SK-MEL-5 (cell line): ENCODE results near the gene COQ10A. TPM values are rescaled to one million over a fixed set of nuclear protein-coding genes. Genes with fewer than 3 reads are reported as not detected.

Experiments used
- DNase-seq: peaks from one replicate; pipeline ENCODE4 v3.0.0-alpha.2; 2016; ENCODE audit warnings: low read depth, low spot score
- in situ Hi-C: cut with HindIII; loops from 2 replicates; pipeline ENCODE4 v1.10.0; 2016; ENCODE audit warnings: low sequenced_read_pairs, high pct_unique_total_duplicates, low pct_unique_long_range_greater_than_20kb
- polyA plus RNA-seq, 2 experiments: library from polyadenylated mRNA; depleted of rRNA; stranded (reverse); fragments of >200 nt; gene quantifications; 2 replicates each; pipeline ENCODE4 v1.2.3, GENCODE V29; 2015
- total RNA-seq: library from RNA; depleted of rRNA; stranded (reverse); fragments of >200 nt; shearing (Covaris generic); gene quantifications from 2 replicates; pipeline ENCODE4 v1.2.3, GENCODE V29; 2014; rRNA removed

Gene COQ10A
- 16.4 and 18.4 TPM in 2 replicates for total RNA-seq
- 17.7 and 17.9 TPM in 2 replicates for polyA plus RNA-seq (2015; cell fraction: cytosol; rRNA removed)
- polyA plus RNA-seq (2015; cell fraction: nucleus; rRNA removed) = 109 and 118 TPM in 2 replicates

DNA sequence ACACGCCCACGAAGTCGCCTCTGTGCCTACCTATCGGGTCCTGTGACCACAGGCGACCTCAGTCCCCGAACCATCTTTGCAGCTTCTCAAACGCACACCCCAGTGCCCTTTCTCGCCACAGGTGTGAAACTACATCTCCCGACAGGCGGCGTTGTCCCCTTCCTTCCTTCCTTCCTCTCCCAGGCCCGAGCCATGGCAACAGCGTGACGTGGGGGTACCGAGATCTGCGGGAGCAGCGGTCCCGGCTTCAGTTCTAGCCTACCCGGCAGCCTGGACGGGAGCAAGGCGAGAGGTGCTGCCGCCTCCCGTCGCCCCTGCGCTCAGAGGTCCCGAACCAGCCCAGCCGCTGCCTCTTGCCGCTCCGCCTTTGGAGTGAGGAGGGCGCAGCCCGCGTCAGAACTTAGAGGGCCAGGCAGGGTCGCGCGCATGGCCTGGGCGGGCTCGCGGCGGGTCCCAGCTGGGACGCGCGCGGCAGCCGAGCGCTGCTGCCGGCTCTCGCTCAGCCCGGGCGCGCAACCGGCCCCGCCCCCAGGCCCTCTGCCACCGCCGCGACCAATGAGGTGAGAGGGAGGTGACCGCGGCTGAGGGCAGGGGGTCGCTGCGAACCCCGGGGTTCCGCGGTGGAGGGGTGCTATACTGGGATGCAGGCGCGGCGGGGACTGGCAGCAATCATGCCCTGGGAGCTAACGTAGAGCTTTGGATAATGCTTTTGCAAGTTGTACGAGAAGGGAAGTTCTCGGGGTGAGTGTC is at the start of gene COQ10A:
COQ10A (plus strand) TSS at position 250 of the 750 bp plus-strand sequence; CDS start at position 427, 177 bp downstream.
- in situ Hi-C loops = no loop called here
- DNase-seq = peak; percentile 90

DNA sequence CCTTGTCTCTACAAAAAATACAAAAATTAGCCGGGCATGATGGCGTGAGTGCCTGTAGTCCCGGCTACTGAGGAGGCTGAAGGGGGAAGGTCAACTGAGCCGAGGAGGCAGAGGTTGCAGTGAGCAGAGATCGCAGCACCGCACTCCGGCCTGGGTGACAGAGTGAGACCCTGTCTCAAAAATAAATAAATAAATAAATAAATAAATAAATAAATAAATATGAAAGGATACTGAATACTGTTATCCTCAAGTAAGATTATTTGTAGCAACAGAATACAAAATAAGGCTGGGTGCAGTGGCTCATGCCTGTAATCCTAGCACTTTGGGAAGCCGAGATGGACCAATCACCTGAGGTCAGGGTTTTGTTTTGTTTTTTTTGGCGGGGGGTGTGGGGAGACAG is 46.9 kb upstream of the COQ10A start:
- DNase-seq = no peak
- in situ Hi-C loops = no loop called here

DNA sequence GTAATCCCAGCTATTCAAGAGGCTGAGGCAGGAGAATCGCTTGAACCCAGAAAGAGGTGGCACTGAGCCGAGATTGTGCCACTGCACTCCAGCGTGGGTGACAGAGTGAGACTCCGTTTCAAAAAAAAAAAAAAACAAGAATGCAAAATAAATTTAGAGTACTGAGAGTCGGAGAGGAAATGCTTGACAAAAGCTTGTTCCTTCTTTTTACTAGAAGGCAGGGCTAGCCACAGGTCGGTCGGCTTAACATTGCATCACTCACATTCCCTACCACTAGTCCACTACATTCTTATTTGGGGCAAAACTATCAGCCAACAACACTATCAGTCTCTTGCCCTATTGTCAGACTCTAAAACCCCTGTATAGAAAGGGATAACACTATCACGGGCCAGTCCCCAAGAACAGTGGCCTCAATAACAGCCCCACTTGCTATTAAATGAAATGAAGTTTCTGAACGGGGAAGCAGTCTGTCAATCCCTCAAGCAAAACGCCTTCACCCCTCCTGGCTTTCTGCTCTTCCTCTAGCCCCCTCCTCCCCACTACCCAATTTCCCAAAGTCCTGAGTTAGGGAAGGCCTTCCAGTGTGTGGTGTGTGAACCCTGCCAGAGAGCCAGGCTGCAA is 46.0 kb upstream of the COQ10A start:
- DNase-seq = no peak
- in situ Hi-C loops = no loop called here

DNA sequence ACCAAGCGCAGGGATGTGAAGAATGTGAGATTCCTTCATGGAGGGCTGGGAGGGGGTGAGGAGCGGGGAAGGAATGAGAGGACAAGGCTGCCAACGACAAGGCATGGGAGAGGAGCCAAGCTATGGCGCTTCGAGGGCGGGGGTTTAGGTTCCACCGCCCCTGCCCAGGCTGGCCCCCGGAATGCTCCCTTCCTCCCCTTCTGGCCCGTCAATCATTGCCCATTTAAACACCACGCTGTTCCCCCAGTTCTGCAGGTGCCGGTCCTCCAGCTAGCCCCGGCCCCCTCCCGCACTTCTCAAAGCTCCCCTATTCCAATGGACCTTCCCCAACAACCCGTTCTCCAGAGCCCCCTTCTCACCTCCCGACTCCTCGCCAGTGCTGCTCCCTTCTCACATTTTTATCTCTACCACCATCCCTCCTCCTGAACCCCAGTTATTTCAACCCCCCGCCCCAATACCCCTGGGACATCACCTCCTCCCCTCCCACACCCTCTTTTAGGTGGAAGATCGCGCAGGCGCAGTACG is 45.4 kb upstream of the COQ10A start:
- DNase-seq = peak; percentile 35
- in situ Hi-C loops = no loop called here

DNA sequence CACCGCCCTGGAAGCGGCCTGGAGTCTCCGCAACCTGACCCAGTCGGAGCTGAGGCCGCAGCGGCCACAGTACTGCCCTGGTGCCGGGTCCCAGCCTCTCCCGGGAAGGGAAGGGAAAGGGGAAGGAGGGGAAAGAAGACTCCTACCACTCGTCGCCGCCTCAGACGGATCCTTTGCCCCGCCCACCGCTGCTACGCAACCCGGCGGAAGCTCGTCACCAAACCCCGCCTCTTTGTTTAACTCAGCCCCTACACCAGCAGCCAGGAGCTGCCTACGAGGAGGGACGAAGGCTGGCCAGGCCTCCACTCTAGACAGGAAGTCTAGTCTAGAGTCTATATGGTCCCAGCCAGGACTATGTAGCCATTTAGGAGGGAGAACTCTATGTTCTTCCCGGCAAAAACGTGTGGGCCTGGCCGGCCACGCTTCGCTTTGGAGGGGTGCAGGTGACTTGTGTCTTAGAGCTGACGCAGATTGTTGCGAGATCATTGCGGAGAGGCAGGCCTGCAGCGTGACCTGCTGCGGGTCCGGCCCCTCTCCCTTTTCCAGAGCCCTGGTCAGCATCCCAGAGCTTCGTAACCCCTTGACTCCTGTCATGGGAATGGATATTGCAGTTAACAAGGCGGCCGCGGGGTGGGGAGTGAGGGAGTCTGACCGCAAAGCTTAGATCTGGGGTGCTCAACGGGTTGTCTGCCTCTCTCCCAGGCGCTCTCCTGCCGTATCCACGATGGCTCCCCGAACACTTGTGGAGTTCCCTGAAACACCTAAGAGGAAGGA is 44.8 kb upstream of the COQ10A start, which contains the start of gene RNF41:
RNF41 (minus strand) TSS at position 166 of the 774 bp plus-strand sequence. CDS start 7,875 bp downstream, outside the sequence.
- peak; percentile 97 for DNase-seq
- in situ Hi-C loops = no loop called here

DNA sequence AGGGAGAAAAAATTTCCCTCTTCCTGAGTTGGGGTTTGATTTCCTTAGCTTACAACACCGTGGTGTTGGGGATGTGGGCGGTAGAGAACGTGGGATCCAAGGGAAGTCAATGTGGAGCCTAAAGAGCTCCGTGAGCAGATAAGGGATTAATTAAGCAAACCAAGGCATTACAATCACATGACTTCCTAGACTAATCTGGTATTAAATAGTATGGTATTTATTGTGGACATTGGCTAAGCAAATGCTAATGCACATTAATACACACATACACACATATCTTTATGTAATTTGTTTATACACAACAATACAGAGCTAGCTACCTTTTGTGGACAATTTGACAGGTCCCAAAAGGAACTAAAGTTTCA is 44.2 kb upstream of the COQ10A start:
- in situ Hi-C loops = no loop called here
- no peak for DNase-seq

DNA sequence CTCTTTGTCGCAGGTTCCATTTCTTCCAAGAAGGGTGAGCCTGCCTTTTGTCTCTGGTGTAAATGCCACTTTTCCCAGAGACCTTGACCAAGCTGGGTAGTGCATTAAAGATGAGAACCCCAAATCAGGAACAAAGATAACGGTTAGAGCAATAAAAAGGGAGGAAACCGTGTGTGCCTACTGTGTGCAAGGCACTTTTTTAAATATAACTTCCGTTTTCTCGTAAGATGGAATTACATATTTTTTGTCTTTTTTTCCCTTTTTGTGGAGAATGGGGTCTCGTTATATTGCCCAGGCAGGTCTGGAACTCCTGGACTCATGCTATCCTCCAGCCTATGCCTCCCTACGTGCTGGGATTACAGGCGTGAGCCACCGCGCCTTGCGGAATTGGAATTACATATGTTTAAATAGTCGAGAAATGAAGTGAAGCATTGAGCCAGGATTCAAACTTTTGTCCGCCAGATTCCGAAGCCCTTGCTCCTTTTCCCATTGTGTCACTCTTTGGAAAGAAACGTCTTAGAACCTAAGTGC is 43.1 kb upstream of the COQ10A start:
- DNase-seq = no peak
- in situ Hi-C loops = no loop called here

DNA sequence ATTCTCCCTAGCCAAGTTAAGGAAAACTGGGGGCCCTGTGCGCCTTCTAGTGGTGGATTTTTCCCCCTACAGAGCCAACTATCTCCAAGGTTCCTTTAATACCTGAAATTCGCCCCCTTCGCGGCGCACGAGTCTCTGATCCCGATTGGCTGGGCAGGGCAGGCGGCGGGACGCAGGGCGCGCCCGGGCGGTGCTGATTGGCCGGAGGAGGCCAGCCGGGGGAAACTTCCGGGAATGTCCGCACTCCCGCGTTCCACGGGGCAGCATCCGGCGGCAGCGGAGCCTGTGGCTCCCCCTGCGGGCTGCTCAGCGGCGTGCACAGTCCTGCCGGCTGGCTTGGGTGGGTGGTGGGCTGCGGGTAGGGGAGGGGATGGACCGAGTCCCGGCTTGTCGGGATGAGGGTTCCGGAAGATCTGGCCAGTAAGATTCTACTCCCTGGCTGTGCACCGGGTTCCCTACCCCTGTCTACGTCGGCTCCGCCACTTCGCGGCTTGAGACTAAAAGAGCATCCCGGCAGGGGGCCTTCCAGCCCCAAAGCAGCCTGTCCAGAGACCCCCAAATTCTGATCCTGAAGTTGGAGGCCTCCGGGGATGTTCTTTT is 42.5 kb upstream of the COQ10A start, which contains the start of gene NABP2:
NABP2 (plus strand) TSS at position 241 of the 600 bp plus-strand sequence. CDS start 515 bp downstream, outside the sequence.
- DNase-seq = peak; percentile 99
- in situ Hi-C loops = no loop called here

DNA sequence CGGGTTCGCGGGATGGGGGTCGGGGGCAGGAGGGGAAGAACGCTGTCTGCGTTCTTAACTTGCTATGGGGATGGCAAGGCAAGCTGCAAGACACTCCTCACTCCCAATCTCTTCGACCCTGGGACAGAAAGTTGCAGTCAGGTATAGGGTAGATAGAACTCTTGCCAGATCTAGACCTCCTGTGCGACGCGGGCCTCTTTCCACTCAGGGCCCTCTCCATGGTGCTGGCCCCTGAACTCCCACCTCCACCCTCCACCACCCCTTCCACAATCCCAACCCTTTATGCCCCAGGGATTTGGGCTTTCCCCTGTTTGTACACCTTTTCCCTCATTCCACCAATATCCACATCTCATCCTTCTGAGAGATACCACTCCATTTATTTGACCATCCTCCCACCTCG is 41.8 kb upstream of the COQ10A start:
- DNase-seq = no peak
- in situ Hi-C loops = no loop called here

DNA sequence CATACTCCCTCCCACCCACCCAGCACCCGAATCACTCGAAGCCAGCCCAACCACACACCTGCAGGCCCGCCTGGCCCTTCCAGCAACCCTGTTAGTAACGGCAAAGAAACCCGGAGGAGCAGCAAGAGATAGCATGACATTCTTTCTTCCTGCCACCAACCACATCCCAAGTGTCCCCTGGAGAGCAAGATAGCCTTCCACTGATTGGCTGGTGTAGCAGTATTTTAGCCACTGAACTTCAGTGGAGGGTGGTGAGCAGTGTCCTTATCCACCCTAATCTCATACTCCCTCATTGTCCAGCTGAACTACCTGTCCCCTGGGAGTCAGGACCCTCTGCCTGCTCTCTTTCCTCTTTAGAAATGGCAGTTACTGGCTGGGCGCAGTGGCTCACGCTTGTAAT is 37.7 kb upstream of the COQ10A start:
- in situ Hi-C loops = no loop called here
- no peak for DNase-seq

DNA sequence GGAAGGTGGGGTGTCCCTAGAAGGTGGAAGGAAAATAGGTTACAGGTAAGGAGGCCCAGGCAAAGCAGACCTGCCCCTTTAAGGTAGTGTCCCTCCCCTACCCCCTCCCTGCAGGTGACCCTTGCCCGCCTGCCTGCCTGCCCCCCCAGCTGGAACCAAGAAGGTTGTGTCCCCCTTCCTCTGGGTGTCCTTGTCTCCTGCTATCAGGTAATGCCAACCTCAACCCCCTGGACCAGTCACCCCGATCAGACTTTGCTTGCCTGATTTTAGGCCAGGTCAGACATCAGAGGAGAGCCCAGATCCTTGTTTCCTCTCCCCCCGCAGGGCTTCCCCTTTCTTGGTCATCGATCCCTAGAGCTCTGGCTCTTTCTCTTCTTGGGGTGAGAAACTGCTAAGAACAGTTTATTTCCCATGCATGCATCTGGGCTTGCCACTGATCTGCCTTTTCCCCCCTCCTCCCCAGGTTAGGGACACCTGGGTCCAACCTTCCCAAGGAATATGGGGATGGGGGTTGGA is 36.8 kb upstream of the COQ10A start, which contains the start of gene SLC39A5:
SLC39A5 (plus strand) TSS at position 136 of the 516 bp plus-strand sequence. CDS start 1,224 bp downstream, outside the sequence.
- in situ Hi-C loops = no loop called here
- DNase-seq = no peak

DNA sequence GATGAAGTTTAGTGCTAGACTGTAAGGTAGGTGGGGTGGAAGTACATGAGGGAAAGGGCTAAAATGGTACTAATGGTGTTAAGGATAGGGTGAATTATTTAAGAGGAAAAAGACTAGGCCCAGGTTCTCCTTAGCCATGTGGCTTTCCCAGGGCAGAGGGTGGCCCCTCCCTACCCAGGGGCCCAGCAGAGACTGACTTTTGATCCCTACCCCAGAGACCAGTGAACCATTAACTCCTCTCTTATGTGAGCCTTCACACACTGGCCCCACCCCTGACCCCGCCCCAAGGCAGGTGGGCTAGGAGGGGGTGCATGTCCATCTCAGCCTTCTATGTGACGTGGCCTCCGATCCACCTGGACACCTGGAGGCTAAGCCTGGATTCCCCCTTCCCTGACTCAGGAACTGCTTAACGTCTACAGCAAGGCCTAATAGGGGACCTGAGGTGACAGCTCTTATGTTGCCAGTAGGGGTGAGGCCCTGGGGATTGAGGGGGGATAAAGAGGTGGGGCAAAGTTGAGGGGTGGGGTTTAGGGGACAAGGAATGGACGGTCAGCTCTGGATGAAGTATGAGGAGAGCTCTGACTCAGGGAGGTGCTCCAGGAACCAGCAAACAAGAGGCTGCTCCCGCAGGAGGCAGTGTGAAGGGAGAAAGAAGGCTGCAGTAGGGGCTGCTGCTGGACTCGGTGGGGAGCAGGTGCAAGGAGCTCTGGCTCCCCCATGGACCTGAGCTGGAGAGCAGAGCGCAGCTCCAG is 36.1 kb upstream of the COQ10A start:
- no peak for DNase-seq
- in situ Hi-C loops = no loop called here

DNA sequence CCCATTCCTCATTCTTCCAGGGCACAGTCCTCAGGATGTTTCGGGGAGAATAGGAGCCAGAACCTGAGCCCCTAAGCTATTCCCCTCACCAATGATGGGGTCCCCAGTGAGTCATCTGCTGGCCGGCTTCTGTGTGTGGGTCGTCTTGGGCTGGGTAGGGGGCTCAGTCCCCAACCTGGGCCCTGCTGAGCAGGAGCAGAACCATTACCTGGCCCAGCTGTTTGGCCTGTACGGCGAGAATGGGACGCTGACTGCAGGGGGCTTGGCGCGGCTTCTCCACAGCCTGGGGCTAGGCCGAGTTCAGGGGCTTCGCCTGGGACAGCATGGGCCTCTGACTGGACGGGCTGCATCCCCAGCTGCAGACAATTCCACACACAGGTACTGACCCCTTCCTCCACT is 35.6 kb upstream of the COQ10A start:
- in situ Hi-C loops = no loop called here
- no peak for DNase-seq

DNA sequence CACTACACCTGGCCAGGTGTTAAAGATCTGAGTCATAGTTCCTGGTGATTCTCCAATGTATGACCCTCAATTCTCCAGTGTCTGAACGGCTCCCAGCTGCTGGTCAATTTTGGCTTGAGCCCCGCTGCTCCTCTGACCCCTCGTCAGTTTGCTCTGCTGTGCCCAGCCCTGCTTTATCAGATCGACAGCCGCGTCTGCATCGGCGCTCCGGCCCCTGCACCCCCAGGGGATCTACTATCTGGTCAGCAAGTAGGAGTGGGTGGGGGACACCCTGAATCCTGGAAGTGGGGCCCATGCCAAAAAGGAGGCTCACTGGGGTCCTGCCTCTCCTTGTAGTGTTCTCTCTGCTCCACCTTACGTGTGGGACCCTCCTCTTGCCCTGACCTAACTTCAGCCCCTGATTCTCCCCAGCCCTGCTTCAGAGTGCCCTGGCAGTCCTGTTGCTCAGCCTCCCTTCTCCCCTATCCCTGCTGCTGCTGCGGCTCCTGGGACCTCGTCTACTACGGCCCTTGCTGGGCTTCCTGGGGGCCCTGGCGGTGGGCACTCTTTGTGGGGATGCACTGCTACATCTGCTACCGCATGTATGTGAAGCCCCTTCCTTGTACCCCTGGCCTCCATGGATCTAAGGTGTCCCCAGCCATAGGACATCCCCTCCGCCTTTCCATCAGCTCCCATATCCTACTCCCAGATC is 31.9 kb upstream of the COQ10A start:
- DNase-seq = no peak
- in situ Hi-C loops = no loop called here

DNA sequence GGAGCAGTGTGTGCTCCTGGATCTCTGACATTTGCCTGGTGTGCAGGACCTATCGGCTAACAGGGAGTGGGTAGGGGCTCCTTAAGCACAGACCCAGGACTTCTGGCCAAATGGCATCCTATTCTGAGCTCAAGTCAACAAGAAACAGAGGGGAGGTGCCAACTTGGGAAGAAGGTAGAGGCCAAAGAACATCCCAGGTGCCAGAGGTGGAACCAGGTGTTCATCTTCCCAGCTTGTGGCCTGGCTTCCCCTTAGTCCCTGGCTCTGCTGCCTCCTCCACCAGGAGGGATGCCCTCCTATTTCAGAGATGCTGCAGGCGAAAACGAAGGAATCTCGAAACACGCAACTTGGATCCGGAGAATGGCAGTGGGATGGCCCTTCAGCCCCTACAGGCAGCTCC is 30.7 kb upstream of the COQ10A start:
- DNase-seq = no peak
- in situ Hi-C loops = no loop called here

DNA sequence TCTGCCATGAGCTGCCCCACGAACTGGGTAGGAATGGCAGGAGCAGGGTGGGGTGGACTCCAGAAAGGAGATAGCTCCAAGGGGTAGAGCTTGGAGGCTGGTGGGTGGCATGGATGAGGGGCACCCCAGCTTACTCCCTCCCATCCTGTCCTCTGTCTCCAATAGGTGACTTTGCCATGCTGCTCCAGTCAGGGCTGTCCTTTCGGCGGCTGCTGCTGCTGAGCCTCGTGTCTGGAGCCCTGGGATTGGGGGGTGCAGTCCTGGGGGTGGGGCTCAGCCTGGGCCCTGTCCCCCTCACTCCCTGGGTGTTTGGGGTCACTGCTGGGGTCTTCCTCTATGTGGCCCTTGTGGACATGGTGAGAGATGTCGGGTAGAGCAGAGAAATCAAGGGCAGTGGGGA is 29.8 kb upstream of the COQ10A start:
- no peak for DNase-seq
- in situ Hi-C loops = no loop called here
